Mammary epithelial cell (primary cell): ENCODE measurements around the gene COLEC12.

Experiments used
- EZH2 ChIP-seq: IDR thresholded peaks from 2 replicates; pipeline ENCODE4 v1.6.1; 2012; ENCODE audit warnings: low read length, inconsistent platforms, borderline replicate concordance
- TF ChIP-seq, protein P1 (sequence below), 2 donors: IDR thresholded peaks in 1 of 2; conservative IDR thresholded peaks in 1 of 2; 2 replicates each; pipeline ENCODE4 v1.5.1; 2011 to 2012; ENCODE audit warnings: inconsistent platforms in 2 of 2, low read length in 2 of 2, mild to moderate bottlenecking in 2 of 2, control low read depth in 1 of 2, low read depth in 1 of 2; ENCODE audit not compliant: insufficient read depth in 1 of 2; ENCODE audit errors: extremely low read depth in 1 of 2

DNA sequence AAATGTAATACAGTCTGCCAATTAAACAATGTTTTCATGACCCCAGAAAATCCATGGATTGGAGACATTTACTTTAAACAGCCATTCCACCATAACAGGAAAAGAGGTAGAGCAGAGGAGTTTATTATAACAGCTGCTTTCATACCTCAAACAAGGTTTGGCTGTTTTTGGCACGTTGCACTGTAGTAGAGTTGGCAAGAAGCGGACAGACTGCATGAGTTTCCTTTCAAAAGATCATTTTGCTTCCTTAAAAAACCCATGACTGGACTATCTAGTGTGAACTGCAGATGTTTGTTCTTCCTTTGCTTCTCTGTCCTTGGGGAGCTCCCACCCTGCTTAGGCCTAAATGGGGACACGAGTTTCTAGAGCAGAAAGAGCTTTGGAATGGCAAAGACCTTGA, 124.2 kb downstream of the COLEC12 start:
- TF ChIP-seq EZH2, result no peak
- TF ChIP-seq, protein P1, sequence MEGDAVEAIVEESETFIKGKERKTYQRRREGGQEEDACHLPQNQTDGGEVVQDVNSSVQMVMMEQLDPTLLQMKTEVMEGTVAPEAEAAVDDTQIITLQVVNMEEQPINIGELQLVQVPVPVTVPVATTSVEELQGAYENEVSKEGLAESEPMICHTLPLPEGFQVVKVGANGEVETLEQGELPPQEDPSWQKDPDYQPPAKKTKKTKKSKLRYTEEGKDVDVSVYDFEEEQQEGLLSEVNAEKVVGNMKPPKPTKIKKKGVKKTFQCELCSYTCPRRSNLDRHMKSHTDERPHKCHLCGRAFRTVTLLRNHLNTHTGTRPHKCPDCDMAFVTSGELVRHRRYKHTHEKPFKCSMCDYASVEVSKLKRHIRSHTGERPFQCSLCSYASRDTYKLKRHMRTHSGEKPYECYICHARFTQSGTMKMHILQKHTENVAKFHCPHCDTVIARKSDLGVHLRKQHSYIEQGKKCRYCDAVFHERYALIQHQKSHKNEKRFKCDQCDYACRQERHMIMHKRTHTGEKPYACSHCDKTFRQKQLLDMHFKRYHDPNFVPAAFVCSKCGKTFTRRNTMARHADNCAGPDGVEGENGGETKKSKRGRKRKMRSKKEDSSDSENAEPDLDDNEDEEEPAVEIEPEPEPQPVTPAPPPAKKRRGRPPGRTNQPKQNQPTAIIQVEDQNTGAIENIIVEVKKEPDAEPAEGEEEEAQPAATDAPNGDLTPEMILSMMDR (conservative IDR thresholded peaks at IDR 0.05 in 1 of 2, IDR thresholded peaks at IDR 0.05 in 1 of 2; ENCODE audit: extremely low read depth in 1 of 2, insufficient read depth in 1 of 2, low read depth in 1 of 2, low read length in 2 of 2), result no peak
